ENCODE data around the gene ENPEP. TPM values are rescaled to one million over a fixed set of nuclear protein-coding genes. Genes with fewer than 3 reads are reported as not detected.

The ENPEP gene
- total RNA-seq, 1 experiment from 2014 or later, result 0.76 TPM

DNA sequence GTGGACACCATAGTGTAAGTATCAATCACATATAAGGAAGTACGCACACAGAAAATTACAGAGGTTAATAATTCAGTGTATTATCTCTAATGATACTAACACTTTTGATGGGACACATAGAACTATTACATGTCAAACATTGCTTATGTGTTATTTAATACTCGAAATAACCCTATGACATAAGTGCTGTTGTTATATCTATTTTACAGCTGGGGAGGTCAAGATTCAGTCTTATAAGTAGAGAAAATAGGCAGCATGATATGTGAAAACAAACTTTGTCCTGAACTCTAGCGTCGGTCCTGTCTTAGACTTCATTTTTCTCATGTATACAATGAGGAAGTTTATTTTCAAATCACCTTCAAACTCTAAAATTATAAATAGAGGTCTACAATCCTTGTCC, 23.2 kb downstream of the ENPEP start:
- Histone ChIP-seq H3K36me3 (replicated peaks; ENCODE audit: control insufficient read depth, insufficient read depth, low read length) (no peaks in the 10 kb centered on the region), H3K27me3 (ENCODE audit: control insufficient read depth, insufficient read depth, low read length) (no peaks in the 10 kb centered on the region), H3K4me3 (ENCODE audit: insufficient read depth, low read depth, low read length) (no peak overlapping the region)
- no peak for DNase-seq

DNA sequence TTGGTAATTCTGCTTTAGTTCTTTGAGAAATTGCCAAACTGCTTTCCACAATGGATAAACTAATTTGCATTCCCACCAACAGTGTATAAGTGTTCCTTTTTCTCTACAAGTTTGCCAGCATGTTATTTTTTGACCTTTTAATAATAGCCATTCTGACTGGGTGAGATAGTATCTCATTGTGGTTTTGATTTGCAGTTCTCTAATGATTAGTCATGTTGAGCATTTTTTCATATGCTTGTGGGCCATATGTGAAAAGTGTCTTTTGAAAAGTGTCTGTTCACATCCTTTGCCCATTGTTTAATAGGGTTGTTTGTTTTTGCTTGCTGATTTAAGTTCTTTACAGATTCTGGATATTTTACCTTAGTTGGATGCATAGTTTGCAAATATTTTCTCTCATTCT, 25.9 kb downstream of the ENPEP start:
- H3K4me3 ChIP-seq (ENCODE audit: insufficient read depth, low read depth, low read length), result no peak overlapping the region
- H3K36me3 ChIP-seq (replicated peaks; ENCODE audit: control insufficient read depth, insufficient read depth, low read length), result no peaks in the 10 kb centered on the region
- H3K27me3 ChIP-seq (ENCODE audit: control insufficient read depth, insufficient read depth, low read length), result no peaks in the 10 kb centered on the region
- DNase-seq, result no peak

DNA sequence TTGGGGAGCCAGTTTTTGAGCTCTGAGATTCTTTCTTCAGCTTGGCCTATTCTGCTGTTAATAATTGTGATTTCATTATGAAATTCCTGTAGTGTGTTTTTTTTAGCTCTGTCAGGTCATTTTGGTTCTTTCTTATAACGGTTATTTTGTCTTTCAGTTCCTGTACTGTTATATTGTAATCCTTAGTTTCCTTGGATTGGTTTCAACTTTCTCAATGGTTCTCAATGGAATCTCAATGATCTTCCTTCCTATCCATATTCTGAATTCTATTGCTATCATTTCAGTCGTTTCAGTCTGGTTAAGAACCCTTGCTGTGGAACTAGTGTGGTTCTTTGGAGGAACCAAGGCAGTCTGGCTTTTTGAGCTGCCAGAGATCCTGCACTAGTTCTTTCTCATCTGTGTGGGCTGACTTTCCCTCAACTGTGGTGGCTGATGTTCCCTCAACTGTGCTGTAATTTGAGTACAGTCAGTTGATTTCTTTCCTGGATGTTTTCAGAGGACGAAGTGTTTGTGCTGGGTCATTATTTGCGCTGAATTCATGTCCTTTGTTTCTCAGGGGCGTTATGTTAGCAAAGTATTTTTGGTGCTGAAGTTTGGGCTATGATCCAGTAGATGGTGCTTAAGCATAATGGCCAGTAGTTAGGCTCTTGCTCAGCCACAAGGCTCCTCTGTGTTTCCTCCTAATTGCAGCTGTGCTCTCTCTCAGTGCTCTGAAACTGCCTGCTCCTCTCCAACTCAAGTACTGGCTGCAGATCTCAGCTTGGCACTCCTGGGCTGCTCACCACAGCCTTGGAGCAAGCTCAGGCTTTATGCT, 27.5 kb downstream of the ENPEP start:
- Histone ChIP-seq H3K4me3 (ENCODE audit: insufficient read depth, low read depth, low read length) (no peak overlapping the region), H3K36me3 (replicated peaks; ENCODE audit: control insufficient read depth, insufficient read depth, low read length) (no peaks in the 10 kb centered on the region), H3K27me3 (ENCODE audit: control insufficient read depth, insufficient read depth, low read length) (no peaks in the 10 kb centered on the region)
- no peak for DNase-seq

DNA sequence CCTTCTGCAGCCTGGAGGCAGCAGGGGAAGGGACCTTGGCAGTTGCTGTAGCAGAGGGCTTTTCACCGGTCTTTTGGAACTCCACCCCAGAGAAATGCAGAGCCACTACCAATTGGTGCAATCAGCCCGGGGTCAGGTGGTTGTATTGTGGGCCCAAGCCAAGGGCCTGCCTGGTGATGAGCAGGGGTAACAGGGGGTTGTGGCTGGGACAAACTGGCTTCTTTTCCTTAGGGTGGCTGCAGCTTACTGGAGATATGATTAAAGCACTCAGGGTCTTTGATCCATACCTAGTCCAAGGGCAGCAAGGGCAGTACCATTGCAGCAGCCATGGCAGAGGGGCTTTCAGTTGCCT, 28.1 kb downstream of the ENPEP start:
- Histone ChIP-seq H3K27me3 (ENCODE audit: control insufficient read depth, insufficient read depth, low read length) (no peaks in the 10 kb centered on the region), H3K4me3 (ENCODE audit: insufficient read depth, low read depth, low read length) (no peak overlapping the region), H3K36me3 (replicated peaks; ENCODE audit: control insufficient read depth, insufficient read depth, low read length) (no peaks in the 10 kb centered on the region)
- no peak for DNase-seq

- no peaks in the 10 kb centered on the region for H3K36me3 ChIP-seq (replicated peaks; ENCODE audit: control insufficient read depth, insufficient read depth, low read length)
- no peak for DNase-seq
- H3K4me3 ChIP-seq (ENCODE audit: insufficient read depth, low read depth, low read length), result no peak overlapping the region
- H3K27me3 ChIP-seq (ENCODE audit: control insufficient read depth, insufficient read depth, low read length), result no peaks in the 10 kb centered on the region
Observed at GRCh38 chr4:110505440-110505839, 29.5 kb downstream of the ENPEP start.

DNA sequence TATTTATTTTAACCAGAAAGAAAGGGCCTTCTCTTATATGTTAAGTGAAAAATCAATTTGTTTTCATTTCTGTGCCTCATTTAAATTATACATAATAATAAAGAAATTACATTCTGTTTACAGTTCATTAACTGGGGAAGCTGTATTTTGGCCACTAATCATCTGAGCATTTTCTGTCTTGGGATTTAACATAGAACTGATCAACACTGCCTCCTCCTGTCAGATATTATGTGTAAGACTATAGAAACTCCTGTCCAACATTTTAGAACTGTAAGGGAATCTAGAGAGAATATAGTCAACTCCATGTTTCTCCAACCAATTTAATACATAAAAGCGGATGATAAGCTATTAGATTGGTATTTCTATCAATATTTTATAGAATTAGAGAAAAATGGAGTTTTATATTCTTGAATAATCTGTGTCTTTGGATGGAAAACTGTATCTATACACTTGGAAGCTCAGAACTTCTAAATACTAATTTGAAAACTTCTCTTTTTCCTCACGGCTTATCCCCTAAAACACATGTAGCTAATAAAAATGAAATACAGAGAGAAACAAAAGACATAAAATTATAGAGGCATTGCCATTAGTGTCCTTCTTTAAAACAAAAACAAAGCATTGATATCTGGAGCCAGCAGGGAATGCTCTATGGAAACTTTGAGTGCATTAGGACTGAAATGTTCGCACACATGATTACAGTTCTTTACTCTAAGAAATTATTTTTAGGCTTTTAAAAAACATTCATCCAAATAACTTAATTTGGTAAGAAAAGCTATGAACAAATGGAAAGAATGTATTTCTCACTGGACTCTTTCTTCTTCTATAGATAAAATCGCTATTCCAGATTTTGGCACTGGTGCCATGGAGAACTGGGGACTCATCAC, 33.1 kb downstream of the ENPEP start:
- Histone ChIP-seq H3K4me3 (ENCODE audit: insufficient read depth, low read depth, low read length) (no peak overlapping the region), H3K27me3 (ENCODE audit: control insufficient read depth, insufficient read depth, low read length) (no peaks in the 10 kb centered on the region), H3K36me3 (replicated peaks; ENCODE audit: control insufficient read depth, insufficient read depth, low read length) (no peaks in the 10 kb centered on the region)
- no peak for DNase-seq

GRCh38 chr4:110510277-110510676, 34.3 kb downstream of the ENPEP start:
- Histone ChIP-seq H3K4me3 (ENCODE audit: insufficient read depth, low read depth, low read length) (no peak overlapping the region), H3K36me3 (replicated peaks; ENCODE audit: control insufficient read depth, insufficient read depth, low read length) (no peaks in the 10 kb centered on the region), H3K27me3 (ENCODE audit: control insufficient read depth, insufficient read depth, low read length) (no peaks in the 10 kb centered on the region)
- no peak for DNase-seq

- Histone ChIP-seq H3K36me3 (replicated peaks; ENCODE audit: control insufficient read depth, insufficient read depth, low read length) (no peaks in the 10 kb centered on the region), H3K27me3 (ENCODE audit: control insufficient read depth, insufficient read depth, low read length) (no peaks in the 10 kb centered on the region), H3K4me3 (ENCODE audit: insufficient read depth, low read depth, low read length) (no peak overlapping the region)
- no peak for DNase-seq
Observed at GRCh38 chr4:110510955-110511544, 35.1 kb downstream of the ENPEP start.

DNA sequence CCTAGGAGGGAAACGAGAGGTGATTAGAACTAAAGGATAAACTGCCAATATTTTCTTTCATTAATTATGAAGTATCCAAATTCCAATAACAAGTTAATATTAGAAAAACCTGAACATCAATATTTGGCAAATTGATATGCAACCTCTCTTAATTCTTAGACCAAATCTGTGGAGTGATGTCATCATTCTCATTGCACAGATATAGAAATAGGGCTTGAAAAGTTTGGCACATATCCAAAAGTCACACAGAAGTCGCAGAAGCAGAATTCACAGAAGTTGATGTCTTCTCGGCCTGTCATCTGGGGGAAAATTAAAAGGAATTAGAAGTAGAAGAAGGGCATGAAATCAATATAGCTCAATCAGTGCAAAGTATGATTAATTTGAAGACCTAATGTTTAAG, 36.9 kb downstream of the ENPEP start:
- Histone ChIP-seq H3K27me3 (ENCODE audit: control insufficient read depth, insufficient read depth, low read length) (no peaks in the 10 kb centered on the region), H3K4me3 (ENCODE audit: insufficient read depth, low read depth, low read length) (no peak overlapping the region), H3K36me3 (replicated peaks; ENCODE audit: control insufficient read depth, insufficient read depth, low read length) (no peaks in the 10 kb centered on the region)
- DNase-seq, result no peak

- Histone ChIP-seq H3K36me3 (replicated peaks; ENCODE audit: control insufficient read depth, insufficient read depth, low read length) (no peaks in the 10 kb centered on the region), H3K4me3 (ENCODE audit: insufficient read depth, low read depth, low read length) (no peak overlapping the region), H3K27me3 (ENCODE audit: control insufficient read depth, insufficient read depth, low read length) (no peaks in the 10 kb centered on the region)
- no peak for DNase-seq
Observed at GRCh38 chr4:110514889-110515479, 39.0 kb downstream of the ENPEP start.

DNA sequence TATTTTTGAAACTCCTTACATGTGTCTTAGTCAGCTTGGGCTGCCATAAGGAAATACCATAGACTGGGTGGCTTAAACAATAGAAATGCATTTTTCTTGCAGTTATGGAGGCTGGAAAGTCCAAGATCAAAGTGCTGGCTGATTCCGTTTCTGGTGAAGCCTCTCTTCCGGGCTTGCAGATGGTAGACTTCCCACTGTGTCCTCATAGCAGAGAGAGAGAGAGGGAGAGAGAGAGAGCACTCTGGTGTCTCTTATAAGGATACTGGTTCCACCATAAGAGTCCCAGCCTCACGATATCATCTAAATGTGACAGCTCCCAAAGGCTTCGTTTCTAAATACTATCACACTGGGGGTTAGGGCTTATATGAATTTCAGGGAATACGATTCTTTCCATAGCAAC, 39.7 kb downstream of the ENPEP start:
- no peaks in the 10 kb centered on the region for H3K27me3 ChIP-seq (ENCODE audit: control insufficient read depth, insufficient read depth, low read length)
- H3K36me3 ChIP-seq (replicated peaks; ENCODE audit: control insufficient read depth, insufficient read depth, low read length), result no peaks in the 10 kb centered on the region
- DNase-seq, result no peak
- H3K4me3 ChIP-seq (ENCODE audit: insufficient read depth, low read depth, low read length), result no peak overlapping the region

- peak; percentile 37 for DNase-seq
- Histone ChIP-seq H3K27me3 (ENCODE audit: control insufficient read depth, insufficient read depth, low read length) (no peaks in the 10 kb centered on the region), H3K36me3 (replicated peaks; ENCODE audit: control insufficient read depth, insufficient read depth, low read length) (no peaks in the 10 kb centered on the region), H3K4me3 (ENCODE audit: insufficient read depth, low read depth, low read length) (no peak overlapping the region)
Observed at GRCh38 chr4:110516106-110516922, 40.4 kb downstream of the ENPEP start.

- H3K4me3 ChIP-seq (ENCODE audit: insufficient read depth, low read depth, low read length), result no peak overlapping the region
- DNase-seq, result no peak
- no peaks in the 10 kb centered on the region for H3K36me3 ChIP-seq (replicated peaks; ENCODE audit: control insufficient read depth, insufficient read depth, low read length)
- H3K27me3 ChIP-seq (ENCODE audit: control insufficient read depth, insufficient read depth, low read length), result no peaks in the 10 kb centered on the region
Observed at GRCh38 chr4:110518889-110519490, 43.0 kb downstream of the ENPEP start.

DNA sequence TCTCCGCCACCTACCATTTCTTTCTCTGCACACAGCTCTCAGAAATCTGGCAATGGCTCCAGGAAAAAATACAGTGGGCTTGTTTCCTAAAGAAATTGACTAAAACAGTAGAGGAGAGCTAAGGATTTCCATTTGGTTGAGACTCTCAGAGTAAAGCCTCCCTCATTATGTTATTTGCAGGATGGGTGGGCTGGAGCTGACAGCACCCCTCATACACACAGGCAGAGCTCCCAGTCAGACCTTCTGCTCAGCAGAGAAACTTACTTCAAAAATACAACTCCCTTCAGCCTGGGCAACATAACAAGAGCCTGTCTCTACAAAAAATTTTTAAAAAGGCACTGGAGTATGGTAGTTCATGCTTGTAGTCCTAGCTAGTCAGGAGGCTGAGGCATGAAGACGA, 44.9 kb downstream of the ENPEP start:
- no peak overlapping the region for H3K4me3 ChIP-seq (ENCODE audit: insufficient read depth, low read depth, low read length)
- H3K27me3 ChIP-seq (ENCODE audit: control insufficient read depth, insufficient read depth, low read length), result no peaks in the 10 kb centered on the region
- no peaks in the 10 kb centered on the region for H3K36me3 ChIP-seq (replicated peaks; ENCODE audit: control insufficient read depth, insufficient read depth, low read length)
- no peak for DNase-seq
